Rectal smooth muscle tissue (tissue), 1 donor: ENCODE data around the gene NTN4.
"Not testable (repeated sequence)": the region's sequence is repeated elsewhere in the genome, so short reads cannot be mapped to it uniquely, and the experiment has no call there.

Experiments used
- H3K27ac ChIP-seq: one replicate; pipeline ENCODE4 v1.7.0; 2013; ENCODE audit warnings: low read depth, low read length, inconsistent platforms
- H3K27me3 ChIP-seq: one replicate; pipeline ENCODE4 v1.7.0; 2013; ENCODE audit warnings: low read length; ENCODE audit not compliant: control insufficient read depth, insufficient read depth
- H3K36me3 ChIP-seq: one replicate; pipeline ENCODE4 v1.7.0; 2013; ENCODE audit warnings: low read length; ENCODE audit not compliant: control insufficient read depth, insufficient read depth
- H3K4me1 ChIP-seq: one replicate; pipeline ENCODE4 v1.7.0; 2013; ENCODE audit warnings: low read length; ENCODE audit not compliant: control insufficient read depth, insufficient read depth
- H3K4me3 ChIP-seq: one replicate; pipeline ENCODE4 v1.7.0; 2013; ENCODE audit warnings: low read length
- H3K9ac ChIP-seq: one replicate; pipeline ENCODE4 v1.7.0; 2013; ENCODE audit warnings: low read length

Gene NTN4

DNA sequence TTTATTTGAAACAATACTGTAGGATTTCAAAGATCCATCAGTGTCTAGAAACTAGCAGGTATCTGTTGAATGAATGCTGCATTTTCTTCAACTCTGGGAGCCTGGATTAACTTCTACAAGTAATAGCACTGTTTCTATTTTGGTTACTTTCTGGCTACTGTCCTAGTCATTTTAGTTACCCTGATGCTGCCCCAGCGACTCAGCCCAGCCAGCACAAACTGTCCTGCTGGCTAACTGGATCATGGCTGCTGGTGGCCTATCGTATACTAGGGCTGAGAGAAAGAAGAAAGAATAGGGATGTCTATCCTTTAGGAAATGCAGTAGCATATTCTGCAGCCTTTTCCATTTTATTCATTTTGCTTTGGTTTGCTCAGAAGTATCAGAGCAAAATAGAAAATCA is 53.9 kb downstream of the NTN4 start:
- Histone ChIP-seq H3K27ac (no peak overlapping the region), H3K36me3 (no peaks in the 10 kb centered on the region), H3K4me3 (no peak overlapping the region), H3K27me3 (no peaks in the 10 kb centered on the region), H3K9ac (no peak overlapping the region), H3K4me1 (peaks cover 9% of the 10 kb centered on the region)

DNA sequence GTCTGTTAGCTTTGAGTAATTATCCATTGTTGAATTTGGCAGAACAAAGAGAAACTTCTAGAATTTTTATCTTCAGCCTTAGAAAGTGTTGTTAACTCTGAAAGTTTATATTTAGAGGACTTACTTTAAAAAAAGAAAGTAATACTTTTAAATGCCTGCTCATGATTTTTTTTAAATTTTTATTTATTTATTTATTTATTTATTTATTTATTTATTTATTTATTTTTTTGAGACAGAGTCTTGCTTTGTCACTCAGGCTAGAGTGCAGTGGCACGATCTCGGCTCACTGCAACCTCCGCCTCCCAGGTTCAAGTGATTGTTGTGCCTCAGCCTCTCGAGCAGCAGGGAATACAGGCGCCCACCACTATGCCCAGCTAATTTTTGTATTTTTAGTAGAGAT is 54.8 kb downstream of the NTN4 start:
- H3K36me3 ChIP-seq, H3K27ac ChIP-seq, H3K9ac ChIP-seq, H3K27me3 ChIP-seq, H3K4me1 ChIP-seq, H3K4me3 ChIP-seq: not testable (repeated sequence)

DNA sequence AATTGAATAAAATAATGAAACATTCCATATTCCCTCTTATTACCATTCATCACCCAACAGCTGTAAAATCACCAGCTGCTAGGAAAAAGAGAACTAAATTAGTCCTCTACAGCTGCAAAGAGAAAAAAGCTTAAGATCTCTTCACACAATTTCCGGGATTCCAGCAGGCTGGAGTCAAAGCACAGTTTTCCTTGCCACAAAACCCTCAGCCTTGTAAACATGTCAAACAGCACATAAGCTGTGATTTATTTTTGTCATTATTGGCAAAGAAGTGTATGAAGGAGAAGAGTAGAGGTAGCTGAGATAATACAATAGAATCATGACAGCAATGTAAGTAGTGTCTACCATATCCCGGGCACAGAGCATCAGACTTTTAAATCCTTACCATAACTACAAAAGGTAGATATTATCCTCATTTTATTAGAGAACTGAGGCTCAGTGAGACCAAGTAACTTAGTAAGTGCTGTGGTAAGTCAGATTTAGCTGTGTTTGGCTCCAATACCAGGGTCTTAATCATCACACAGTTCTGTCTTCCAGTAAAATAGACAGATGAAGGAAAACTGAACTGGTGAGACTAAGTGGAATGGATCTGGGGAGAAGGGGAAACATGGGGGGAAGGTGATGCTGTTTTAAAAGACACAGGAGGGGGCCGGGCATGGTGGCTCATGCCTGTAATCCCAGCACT is 57.3 kb downstream of the NTN4 start:
- Histone ChIP-seq H3K27me3 (no peaks in the 10 kb centered on the region), H3K36me3 (no peaks in the 10 kb centered on the region), H3K4me1 (peaks cover 9% of the 10 kb centered on the region), H3K9ac (no peak overlapping the region), H3K4me3 (no peak overlapping the region), H3K27ac (peak overlapping the region; percentile 2)

GRCh38 chr12:95731519-95731958 is 59.0 kb downstream of the NTN4 start:
- Histone ChIP-seq H3K36me3 (no peaks in the 10 kb centered on the region), H3K9ac (no peak overlapping the region), H3K4me1 (peaks cover 9% of the 10 kb centered on the region), H3K27me3 (no peaks in the 10 kb centered on the region), H3K4me3 (no peak overlapping the region), H3K27ac (no peak overlapping the region)

- Histone ChIP-seq H3K36me3 (no peaks in the 10 kb centered on the region), H3K27ac (no peak overlapping the region), H3K9ac (no peak overlapping the region)
Measured at GRCh38 chr12:95730457-95730856, 60.1 kb downstream of the NTN4 start.

DNA sequence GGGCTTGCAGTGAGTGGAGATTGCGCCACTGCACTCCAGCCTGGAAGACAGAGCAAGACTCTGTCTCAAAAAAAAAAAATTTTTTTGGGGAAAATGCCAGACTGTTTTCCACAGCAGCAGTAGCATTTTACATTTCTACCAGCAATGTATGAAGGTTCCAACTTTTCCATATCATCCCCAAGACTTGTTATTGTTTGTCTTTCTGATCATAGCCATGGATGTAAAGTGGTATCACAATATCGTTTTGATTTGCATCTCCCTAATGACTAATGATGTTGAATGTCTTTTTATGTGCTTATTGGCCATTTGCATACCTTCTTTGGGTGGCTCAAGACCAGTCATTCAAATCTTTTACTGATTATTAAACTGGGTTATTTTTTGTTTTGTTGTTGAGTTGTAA is 63.7 kb downstream of the NTN4 start:
- Histone ChIP-seq H3K4me3 (no peak overlapping the region), H3K27ac (no peak overlapping the region), H3K36me3 (no peaks in the 10 kb centered on the region), H3K27me3 (no peaks in the 10 kb centered on the region), H3K9ac (no peak overlapping the region), H3K4me1 (no peaks in the 10 kb centered on the region)

More at GRCh38 chr12:95730457-95730856, 60.1 kb downstream of the NTN4 start:
- no peak overlapping the region for H3K4me3 ChIP-seq
- H3K27me3 ChIP-seq: no peaks in the 10 kb centered on the region
- H3K4me1 ChIP-seq: peaks cover 9% of the 10 kb centered on the region

DNA sequence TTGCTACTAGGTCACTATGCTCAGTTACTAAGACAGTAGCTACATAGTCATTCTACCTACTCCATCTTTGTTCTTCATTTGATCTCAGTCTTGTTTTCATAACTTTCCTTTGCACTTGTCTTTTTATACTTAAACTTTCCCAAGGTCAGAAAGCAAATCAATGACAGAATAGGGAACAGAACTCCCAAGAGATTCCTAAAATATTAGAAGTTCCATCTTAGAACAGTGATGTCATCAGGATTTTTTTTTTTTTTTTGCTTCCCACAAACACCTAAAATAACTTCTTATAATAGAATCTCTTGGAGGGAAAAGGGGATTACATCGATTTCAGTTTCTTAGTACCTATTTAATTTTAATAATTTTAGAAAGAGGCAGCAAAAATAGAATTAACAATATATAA is 65.8 kb downstream of the NTN4 start:
- H3K27me3 ChIP-seq: no peaks in the 10 kb centered on the region
- H3K9ac ChIP-seq: no peak overlapping the region
- no peaks in the 10 kb centered on the region for H3K4me1 ChIP-seq
- no peak overlapping the region for H3K27ac ChIP-seq
- no peaks in the 10 kb centered on the region for H3K36me3 ChIP-seq
- H3K4me3 ChIP-seq: no peak overlapping the region

DNA sequence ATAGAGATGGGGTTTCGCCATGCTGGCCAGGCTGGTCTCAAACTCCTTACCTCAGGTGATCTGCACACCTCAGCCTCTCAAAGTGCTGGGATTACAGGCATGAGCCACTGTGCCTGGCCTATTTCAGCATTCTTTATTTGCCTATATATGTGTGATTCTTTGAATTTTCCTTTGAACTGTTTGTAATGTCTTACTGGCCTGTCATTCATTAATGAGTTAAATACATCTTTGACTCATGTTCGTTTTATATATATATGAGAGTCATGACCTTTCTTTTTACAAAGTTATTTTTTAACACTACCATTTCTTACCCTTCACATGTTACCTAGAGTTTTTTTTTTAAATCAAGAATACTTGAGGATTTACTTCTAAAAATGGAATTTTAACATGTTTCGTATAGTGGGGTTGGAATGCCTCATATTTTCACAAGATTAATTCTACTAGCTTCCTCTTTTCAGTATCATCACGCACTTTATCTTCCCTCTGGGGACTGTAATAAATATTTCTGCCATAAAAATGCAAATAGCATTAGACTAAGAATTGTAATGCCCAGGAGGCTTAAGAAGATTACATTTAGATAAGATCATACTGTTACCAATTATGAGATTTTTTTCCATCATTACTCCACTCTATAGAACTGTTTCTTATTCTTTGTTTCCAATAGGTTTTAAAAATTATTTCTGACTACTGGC is 66.7 kb downstream of the NTN4 start:
- H3K27ac ChIP-seq: no peak overlapping the region
- no peaks in the 10 kb centered on the region for H3K36me3 ChIP-seq

DNA sequence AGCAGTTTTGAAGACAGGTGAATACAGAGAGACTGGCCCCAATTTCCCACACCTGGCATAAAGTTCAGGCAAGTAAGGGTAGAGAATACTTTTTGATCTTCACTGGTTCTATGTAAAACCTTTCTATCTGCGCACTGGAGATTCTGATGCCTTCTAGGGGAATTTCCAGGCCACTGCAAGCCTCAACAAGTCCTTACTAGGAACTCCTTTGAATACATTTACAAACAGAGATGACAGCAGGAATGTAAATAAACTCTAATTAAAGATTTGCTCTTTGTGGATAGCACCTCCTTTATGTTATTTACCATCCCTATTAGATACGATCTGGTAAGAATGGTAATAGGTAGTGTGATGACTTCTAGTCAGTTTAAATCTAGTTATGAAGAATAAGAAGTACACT is 69.2 kb downstream of the NTN4 start:
- H3K27ac ChIP-seq: no peak overlapping the region
- no peak overlapping the region for H3K9ac ChIP-seq
- no peaks in the 10 kb centered on the region for H3K4me1 ChIP-seq
- no peaks in the 10 kb centered on the region for H3K27me3 ChIP-seq
- no peak overlapping the region for H3K4me3 ChIP-seq
- no peaks in the 10 kb centered on the region for H3K36me3 ChIP-seq

More for the DNA sequence above, 66.7 kb downstream of the NTN4 start:
- Histone ChIP-seq H3K27me3 (no peaks in the 10 kb centered on the region), H3K4me3 (no peak overlapping the region), H3K4me1 (no peaks in the 10 kb centered on the region), H3K9ac (no peak overlapping the region)

GRCh38 chr12:95720146-95720545 is 70.4 kb downstream of the NTN4 start:
- Histone ChIP-seq H3K36me3 (no peaks in the 10 kb centered on the region), H3K4me1 (no peaks in the 10 kb centered on the region), H3K27ac (no peak overlapping the region), H3K27me3 (no peaks in the 10 kb centered on the region), H3K9ac (no peak overlapping the region), H3K4me3 (no peak overlapping the region)

DNA sequence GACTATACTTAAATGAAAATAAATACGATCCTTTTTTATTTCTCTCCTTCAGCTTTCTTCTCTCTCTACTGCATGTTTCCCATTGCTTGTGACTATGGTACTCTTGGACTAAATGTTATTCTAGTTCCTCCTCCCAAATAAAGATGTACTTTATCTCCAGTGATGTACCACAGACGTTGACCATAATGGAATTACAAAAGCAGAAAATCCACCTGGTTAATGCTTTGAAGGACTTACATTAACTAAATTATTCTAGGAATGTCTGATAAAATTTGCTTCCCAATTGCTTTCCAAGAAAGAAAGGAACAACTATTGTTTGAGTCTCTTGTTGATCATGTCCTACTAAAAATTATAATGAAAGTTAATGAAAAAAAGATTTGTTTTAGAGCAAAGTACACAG is 71.8 kb downstream of the NTN4 start:
- Histone ChIP-seq H3K4me3 (no peak overlapping the region), H3K9ac (no peak overlapping the region), H3K27me3 (no peaks in the 10 kb centered on the region), H3K36me3 (no peaks in the 10 kb centered on the region), H3K4me1 (no peaks in the 10 kb centered on the region), H3K27ac (no peak overlapping the region)

DNA sequence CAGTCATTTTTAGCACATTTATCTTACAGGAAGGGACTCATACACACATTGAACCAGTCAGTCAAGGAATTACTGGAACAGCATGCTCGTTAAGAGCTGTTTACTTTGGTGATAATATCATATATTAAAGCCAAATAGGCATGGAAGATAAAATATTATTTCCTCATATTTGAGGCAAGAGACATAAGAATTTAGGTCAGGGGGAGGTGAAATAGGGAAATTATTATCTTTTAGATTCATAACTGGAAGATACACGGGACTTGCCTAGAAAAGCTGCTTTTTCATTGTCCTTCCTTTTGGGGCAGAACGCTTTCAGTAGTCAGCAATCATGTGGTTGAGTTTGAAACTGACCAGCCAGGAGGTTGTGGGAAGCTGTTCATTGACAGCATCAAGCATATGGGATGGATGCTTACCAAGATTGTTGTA is 72.5 kb downstream of the NTN4 start:
- Histone ChIP-seq H3K4me3 (no peak overlapping the region), H3K4me1 (no peaks in the 10 kb centered on the region), H3K27ac (no peak overlapping the region), H3K36me3 (no peaks in the 10 kb centered on the region), H3K27me3 (no peaks in the 10 kb centered on the region), H3K9ac (no peak overlapping the region)
